CD14-positive monocyte (primary cell): ENCODE results near the gene MPST. TPM values are rescaled to one million over a fixed set of nuclear protein-coding genes. Genes with fewer than 3 reads are reported as not detected.

Source experiments
- DNase-seq, 3 donors: peaks; one replicate each; pipeline ENCODE4 v3.0.0-alpha.2; 2011 to 2022
- H2AFZ ChIP-seq: 2 replicates; pipeline ENCODE4 v1.6.0; 2012; ENCODE audit warnings: mild to moderate bottlenecking, low read depth, low read length, inconsistent platforms; ENCODE audit not compliant: insufficient read depth, poor library complexity, severe bottlenecking
- H3K27ac ChIP-seq, 2 donors: 1 replicate in 1 of 2; 2 replicates in 1 of 2; pipeline ENCODE4 v1.5.1; 2012 to 2013; ENCODE audit warnings: low read length in 2 of 2, control low read depth in 1 of 2, inconsistent platforms in 1 of 2, low read depth in 1 of 2, mild to moderate bottlenecking in 1 of 2
- H3K27me3 ChIP-seq, 2 donors: one replicate each; pipeline versions ENCODE4 v1.6.0 to v1.6.1; 2011 to 2013; ENCODE audit warnings: low read length in 2 of 2; ENCODE audit not compliant: control insufficient read depth in 2 of 2, insufficient read depth in 2 of 2
- H3K36me3 ChIP-seq, 2 donors: replicated peaks in 1 of 2; 1 replicate in 1 of 2; 2 replicates in 1 of 2; pipeline versions ENCODE4 v1.5.1 to v1.6.1; 2012 to 2013; ENCODE audit warnings: low read length in 2 of 2, control low read depth in 1 of 2, inconsistent platforms in 1 of 2, mild to moderate bottlenecking in 1 of 2; ENCODE audit not compliant: insufficient read depth in 2 of 2, control insufficient read depth in 1 of 2
- H3K4me1 ChIP-seq, 2 donors: 1 replicate in 1 of 2; 2 replicates in 1 of 2; pipeline versions ENCODE4 v1.5.1 to v1.6.1; 2012 to 2013; ENCODE audit warnings: low read length in 2 of 2, control low read depth in 1 of 2, inconsistent platforms in 1 of 2, mild to moderate bottlenecking in 1 of 2, moderate library complexity in 1 of 2; ENCODE audit not compliant: insufficient read depth in 2 of 2, control insufficient read depth in 1 of 2
- H3K4me2 ChIP-seq: replicated peaks from 2 replicates; pipeline ENCODE3; 2012; ENCODE audit warnings: low read length, moderate library complexity, mild to moderate bottlenecking; ENCODE audit not compliant: poor library complexity, severe bottlenecking; ENCODE audit errors: extremely low read depth
- H3K4me3 ChIP-seq, 3 experiments: fragments of 200-600 bp in 1 of 3; sonication (generic) in 1 of 3; replicated peaks in 1 of 3; 1 replicate in 2 of 3; 2 replicates in 1 of 3; pipeline ENCODE4 v1.5.1; 2011 to 2013; ENCODE audit warnings: low read length in 3 of 3, mild to moderate bottlenecking in 3 of 3, control low read depth in 2 of 3, low read depth in 2 of 3, inconsistent platforms in 1 of 3, moderate library complexity in 1 of 3
- H3K79me2 ChIP-seq: 2 replicates; pipeline ENCODE4 v1.6.0; 2012; ENCODE audit warnings: mild to moderate bottlenecking, control low read depth, inconsistent platforms, low read length, moderate library complexity; ENCODE audit not compliant: insufficient read depth
- H3K9ac ChIP-seq: 2 replicates; pipeline ENCODE4 v1.6.0; 2017; ENCODE audit warnings: low read length, mild to moderate bottlenecking; ENCODE audit not compliant: insufficient read depth, poor library complexity, severe bottlenecking
- H3K9me3 ChIP-seq, 2 donors: replicated peaks in 1 of 2; 1 replicate in 1 of 2; 2 replicates in 1 of 2; pipeline versions ENCODE4 v1.5.1 to v1.6.1; 2012 to 2013; ENCODE audit warnings: low read length in 2 of 2, control low read depth in 1 of 2; ENCODE audit not compliant: control insufficient read depth in 1 of 2, insufficient read depth in 1 of 2
- H4K20me1 ChIP-seq: 2 replicates; pipeline ENCODE4 v1.6.0; 2012; ENCODE audit warnings: mild to moderate bottlenecking, low read length, control low read depth, moderate library complexity; ENCODE audit not compliant: insufficient read depth
- H3K27ac Mint-ChIP-seq, 7 donors: one replicate each; pipeline ENCODE4 v1.8.0; 2020; ENCODE audit warnings: mild to moderate bottlenecking in 7 of 7, mixed read lengths in 7 of 7, moderate library complexity in 6 of 7, inconsistent platforms in 2 of 7
- H3K27me3 Mint-ChIP-seq, 3 donors: one replicate each; pipeline ENCODE4 v1.8.0; 2021 to 2022; ENCODE audit warnings: low read depth in 3 of 3, mild to moderate bottlenecking in 3 of 3, mixed read lengths in 3 of 3, moderate library complexity in 3 of 3, inconsistent platforms in 1 of 3
- H3K36me3 Mint-ChIP-seq, 2 donors: one replicate each; pipeline ENCODE4 v1.8.0; 2020; ENCODE audit warnings: mixed read lengths in 2 of 2, inconsistent platforms in 1 of 2, mild to moderate bottlenecking in 1 of 2
- H3K4me1 Mint-ChIP-seq: one replicate; pipeline ENCODE4 v1.8.0; 2020; ENCODE audit warnings: mild to moderate bottlenecking, mixed read lengths
- H3K4me3 Mint-ChIP-seq, 2 donors: one replicate each; pipeline ENCODE4 v1.8.0; 2020; ENCODE audit warnings: mild to moderate bottlenecking in 2 of 2, mixed read lengths in 2 of 2, moderate library complexity in 1 of 2
- H3K9me3 Mint-ChIP-seq, 7 donors: one replicate each; pipeline ENCODE4 v1.8.0; 2020 to 2022; ENCODE audit warnings: mixed read lengths in 7 of 7, mild to moderate bottlenecking in 6 of 7, moderate library complexity in 6 of 7, inconsistent platforms in 2 of 7
- CTCF ChIP-seq: fragments of 200-600 bp; IDR thresholded peaks from one replicate; pipeline ENCODE4 v1.8.0; 2022; ENCODE audit warnings: antibody characterized with exemption, mild to moderate bottlenecking
- WGBS: methylation state at CpG from one replicate; pipeline ENCODE4 v1.1.5; 2013; ENCODE audit warnings: missing lambda C conversion rate; ENCODE audit not compliant: insufficient coverage; 5-methylcytosine and 5-hydroxymethylcytosine counted together
- intact Hi-C, 2 donors: fragments of 100-400 bp; cut with micrococcal nuclease; formaldehyde crosslinking; loops; one replicate each; pipeline versions ENCODE4 v1.15.0 to v1.15.1; 2023
- polyA plus RNA-seq, 3 donors: library from polyadenylated mRNA; depleted of rRNA in 1 of 3; unstranded in 2 of 3; stranded (reverse) in 1 of 3; fragments of 300-500 nt in 2 of 3; fragments of >200 nt in 1 of 3; fragmentation: Illumina TruSeq in 2 of 3; gene quantifications; 1 replicate in 2 of 3; 2 replicates in 1 of 3; pipeline ENCODE4 v1.2.3, GENCODE V29; 2012 to 2021

The MPST gene
- polyA plus RNA-seq, 3 donors, result 27.9 to 53.7 (median 51.2) TPM

GRCh38 chr22:37061611-37062375, 42.3 kb downstream of the MPST start:
- DNase-seq, result no peak
- H3K4me1 ChIP-seq, result no peaks in the 10 kb centered on the region
- Mint-ChIP-seq H3K27me3 (peaks cover 3 to 6% (median 3%) of the 10 kb centered on the region in 3 donors), H3K4me3 (no peak overlapping the region), H3K36me3 (peaks cover 19 to 33% of the 10 kb centered on the region in 2 donors), H3K27ac (no peak overlapping the region), H3K4me1 (no peaks in the 10 kb centered on the region), H3K9me3 (no peaks in the 10 kb centered on the region)
- no peaks in the 10 kb centered on the region for H3K9me3 ChIP-seq
- no peaks in the 10 kb centered on the region for H3K79me2 ChIP-seq
- H2AFZ ChIP-seq, result no peak overlapping the region
- no peaks in the 10 kb centered on the region for H4K20me1 ChIP-seq
- H3K36me3 ChIP-seq, result peaks cover 19 to 33% of the 10 kb centered on the region in 2 donors
- H3K27ac ChIP-seq, result no peak overlapping the region
- no peak overlapping the region for H3K4me2 ChIP-seq
- intact Hi-C loops, result no loop called here
- no peak overlapping the region for H3K4me3 ChIP-seq
- TF ChIP-seq CTCF, result no peak
- no CpG with 5 or more reads among the region's 10 CpGs for WGBS
- H3K27me3 ChIP-seq, result no peaks in the 10 kb centered on the region
- H3K9ac ChIP-seq, result no peak overlapping the region

- no peak overlapping the region for H3K27ac ChIP-seq
- H3K79me2 ChIP-seq, result no peaks in the 10 kb centered on the region
- H3K9me3 ChIP-seq, result no peaks in the 10 kb centered on the region
- H4K20me1 ChIP-seq, result no peaks in the 10 kb centered on the region
- H3K4me3 ChIP-seq, result no peak overlapping the region
- Mint-ChIP-seq H3K27me3 (peaks cover 4 to 9% (median 8%) of the 10 kb centered on the region in 3 donors), H3K4me1 (no peaks in the 10 kb centered on the region), H3K9me3 (peaks cover 0 to 3% (median 0%) of the 10 kb centered on the region in 7 donors), H3K27ac (no peak overlapping the region), H3K36me3 (peaks cover 14 to 28% of the 10 kb centered on the region in 2 donors), H3K4me3 (no peak overlapping the region)
- 58% methylated on average over 4 of the region's 7 CpGs for WGBS
- no peak overlapping the region for H3K4me2 ChIP-seq
- H3K9ac ChIP-seq, result no peak overlapping the region
- no peak overlapping the region for H2AFZ ChIP-seq
- DNase-seq, result no peak
- peaks cover 14 to 27% of the 10 kb centered on the region in 2 donors for H3K36me3 ChIP-seq
- H3K27me3 ChIP-seq, result no peaks in the 10 kb centered on the region
- H3K4me1 ChIP-seq, result no peaks in the 10 kb centered on the region
- intact Hi-C loops, result no loop called here
- TF ChIP-seq CTCF, result no peak
Observed at GRCh38 chr22:37062376-37062675, 42.8 kb downstream of the MPST start.
